Stimulated activated CD8-positive, alpha-beta memory T cell treated with anti-CD3 and anti-CD28 coated beads, Interleukin-12 subunit alpha, Interleukin-12 subunit beta, amount 100 ng/mL, for 4 hours (primary cell): ENCODE measurements around the gene CATSPERD.
"Not testable (repeated sequence)": the region's sequence is repeated elsewhere in the genome, so short reads cannot be mapped to it uniquely, and the experiment has no call there.

ENCODE experiments used
- DNase-seq: peaks from one replicate; pipeline ENCODE4 v3.0.0-alpha.2; 2020; ENCODE audit warnings: low read depth

CATSPERD gene

GRCh38 chr19:5727453-5728050 lies 7.1 kb downstream of the CATSPERD start:
- no peak for DNase-seq

GRCh38 chr19:5733172-5733571 lies 12.7 kb downstream of the CATSPERD start:
- DNase-seq: not testable (repeated sequence)

GRCh38 chr19:5738423-5738822 lies 18.0 kb downstream of the CATSPERD start:
- no peak for DNase-seq

- DNase-seq: no peak
Observed at GRCh38 chr19:5742051-5742450, 21.6 kb downstream of the CATSPERD start.

GRCh38 chr19:5743630-5744029 lies 23.2 kb downstream of the CATSPERD start:
- no peak for DNase-seq

DNA sequence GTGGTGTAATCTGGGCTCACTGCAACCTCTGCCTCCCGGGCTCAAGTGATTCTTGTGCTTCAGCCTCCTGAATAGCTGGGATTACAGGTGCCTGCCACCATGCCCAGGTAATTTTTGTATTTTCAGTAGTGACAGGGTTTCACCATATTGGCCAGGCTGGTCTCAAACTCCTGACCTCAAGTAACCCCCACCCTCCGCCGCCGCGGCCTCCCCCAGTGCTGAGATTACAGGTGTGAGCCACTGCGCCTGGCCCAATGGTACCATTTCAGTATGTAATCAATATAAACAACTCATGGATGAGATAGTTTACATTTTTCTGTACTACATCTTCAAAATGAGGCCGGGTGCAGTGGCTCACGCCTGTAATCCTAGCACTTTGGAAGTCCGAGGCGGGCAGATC lies 24.6 kb downstream of the CATSPERD start:
- DNase-seq: not testable (repeated sequence)

DNA sequence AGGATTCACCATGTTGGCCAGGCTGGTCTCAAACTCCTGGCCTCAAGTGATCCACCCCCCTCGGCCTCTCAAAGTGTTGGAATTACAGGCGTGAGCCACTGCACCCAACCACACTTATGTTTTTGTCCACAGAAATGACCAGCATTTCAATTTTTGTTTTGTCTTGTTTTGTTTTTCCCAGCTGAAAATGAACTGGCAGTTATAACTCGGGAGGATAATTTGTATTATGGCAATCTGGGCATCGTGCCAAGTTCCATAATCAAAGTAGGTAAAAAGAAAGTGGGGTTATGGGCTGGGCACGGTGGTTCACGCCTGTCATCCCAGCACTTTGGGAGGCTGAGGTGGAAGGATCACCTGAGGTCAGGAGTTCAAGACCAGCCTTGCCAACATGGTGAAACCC lies 28.5 kb downstream of the CATSPERD start:
- not testable (repeated sequence) for DNase-seq

GRCh38 chr19:5749505-5749904 lies 29.1 kb downstream of the CATSPERD start:
- no peak for DNase-seq

GRCh38 chr19:5751709-5752108 lies 31.3 kb downstream of the CATSPERD start:
- DNase-seq: no peak

GRCh38 chr19:5753743-5754142 lies 33.3 kb downstream of the CATSPERD start:
- no peak for DNase-seq

DNA sequence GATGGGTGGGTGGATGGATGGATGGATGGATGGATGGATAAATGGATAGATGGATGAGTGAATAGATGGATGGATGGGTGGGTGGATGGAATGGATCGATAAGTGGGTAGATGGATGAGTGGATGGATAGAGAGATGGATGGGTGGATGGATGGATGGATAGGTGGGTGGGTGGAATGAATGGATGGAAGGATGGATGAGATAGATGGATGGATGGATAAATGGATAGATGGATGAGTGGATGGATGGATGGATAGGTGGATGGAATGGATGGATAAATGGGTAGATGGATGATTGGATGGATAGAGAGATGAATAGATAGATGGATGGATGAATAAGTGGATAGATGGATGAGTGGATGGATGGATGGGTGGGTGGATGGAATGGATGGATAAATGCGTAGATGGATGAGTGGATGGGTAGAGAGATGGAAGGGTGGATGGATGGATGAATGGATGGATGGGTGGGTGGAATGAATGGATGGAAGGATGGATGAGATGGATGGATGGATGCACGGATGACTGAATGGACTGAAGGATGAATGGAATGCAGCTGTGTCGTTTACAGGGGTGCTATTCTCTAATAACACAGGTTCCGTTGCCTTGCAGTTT lies 42.3 kb downstream of the CATSPERD start:
- DNase-seq: no peak

DNA sequence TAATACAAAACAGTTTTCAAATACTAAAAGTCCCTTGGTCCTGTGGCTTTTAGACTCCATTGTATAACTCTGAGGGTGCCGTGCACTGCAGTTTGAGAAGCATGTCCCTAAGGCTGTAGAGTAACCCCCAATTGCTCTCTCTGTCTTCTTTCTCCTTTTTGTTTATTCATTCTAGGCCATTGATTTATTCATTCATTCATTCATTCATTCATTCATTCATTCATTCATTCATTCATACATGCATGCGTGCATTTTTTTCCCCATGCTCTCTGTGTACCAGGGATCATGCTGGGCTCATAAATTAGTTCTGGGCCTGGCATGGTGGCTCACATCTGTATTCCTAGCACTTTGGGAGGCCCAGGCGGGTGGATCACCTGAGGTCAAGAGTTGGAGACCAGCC lies 44.8 kb downstream of the CATSPERD start:
- DNase-seq: no peak

GRCh38 chr19:5767949-5768348 lies 47.5 kb downstream of the CATSPERD start:
- no peak for DNase-seq

DNA sequence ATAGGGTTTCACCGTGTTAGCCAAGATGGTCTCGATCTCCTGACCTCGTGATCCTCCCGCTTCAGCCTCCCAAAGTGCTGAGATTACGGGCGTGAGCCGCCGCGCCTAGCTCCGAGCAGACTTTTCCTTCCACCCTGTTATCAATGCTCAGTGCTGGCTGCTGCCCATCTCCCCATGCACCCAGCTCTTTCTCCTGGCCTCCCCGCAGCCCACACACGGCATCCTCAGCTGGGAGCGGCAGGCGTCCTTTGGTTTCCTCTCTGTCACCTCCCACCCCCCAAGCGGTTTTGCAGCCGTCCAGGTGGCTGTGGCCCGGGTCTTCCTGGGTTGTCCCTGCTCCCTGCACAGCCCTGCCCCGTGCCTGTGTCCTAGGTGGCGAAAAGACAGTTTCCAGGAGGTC lies 52.0 kb downstream of the CATSPERD start:
- no peak for DNase-seq

- DNase-seq: no peak
Observed at GRCh38 chr19:5773276-5773675, 52.8 kb downstream of the CATSPERD start.

GRCh38 chr19:5774921-5775320 lies 54.5 kb downstream of the CATSPERD start:
- DNase-seq: no peak

DNA sequence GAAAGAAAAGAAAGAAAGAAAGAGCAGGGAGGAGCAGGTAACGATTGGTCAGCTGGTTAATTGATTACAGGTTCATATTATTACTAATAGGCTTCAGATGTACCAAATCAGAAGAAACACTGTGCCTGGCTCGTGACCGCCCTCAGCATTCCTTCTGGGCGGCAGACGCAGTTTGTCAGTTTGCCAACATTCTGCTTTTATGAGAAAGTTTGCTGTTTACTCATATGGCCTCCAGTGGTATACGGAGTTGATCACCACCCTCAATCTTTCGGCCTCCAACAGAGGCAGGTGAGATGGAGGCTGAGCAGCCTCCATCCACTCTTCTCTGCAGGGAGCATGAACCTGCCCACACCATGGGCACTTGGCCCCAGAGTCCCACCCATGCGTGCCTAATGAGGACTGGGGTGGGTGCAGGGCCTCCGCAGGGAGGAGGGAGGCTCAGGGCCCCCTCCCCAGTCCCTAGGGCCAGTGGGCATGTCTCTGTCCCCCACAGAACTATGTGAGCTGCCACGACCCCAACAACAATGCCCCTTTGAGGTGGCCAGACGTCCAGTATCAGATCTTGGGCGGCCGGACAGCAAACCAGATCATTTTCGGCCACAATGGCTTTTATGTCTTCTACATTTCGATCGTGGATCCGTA lies 55.4 kb downstream of the CATSPERD start:
- no peak for DNase-seq

GRCh38 chr19:5778402-5778801 lies 58.0 kb downstream of the CATSPERD start:
- no peak for DNase-seq

GRCh38 chr19:5780916-5781315 lies 60.5 kb downstream of the CATSPERD start:
- not testable (repeated sequence) for DNase-seq

DNA sequence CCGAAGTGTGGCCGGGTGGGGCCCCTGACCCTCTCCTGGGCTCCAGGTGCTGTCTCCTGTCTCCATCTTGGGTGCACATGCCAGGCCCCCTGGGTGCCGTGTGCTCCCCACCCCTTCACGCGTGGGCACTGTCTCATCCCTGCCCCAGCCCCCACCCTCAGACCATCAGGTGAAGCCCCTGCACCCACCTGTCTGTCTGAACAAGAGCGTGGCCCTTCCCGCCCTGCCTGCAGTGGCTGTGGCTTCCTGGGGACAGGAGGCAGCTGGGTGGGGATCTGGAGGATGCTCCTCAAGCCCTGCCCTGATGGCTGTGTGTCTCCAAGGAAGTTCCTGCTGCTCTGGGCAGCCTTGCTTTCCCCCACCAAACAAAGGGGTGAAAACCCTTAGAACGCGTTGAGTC lies 61.9 kb downstream of the CATSPERD start:
- DNase-seq: no peak

DNA sequence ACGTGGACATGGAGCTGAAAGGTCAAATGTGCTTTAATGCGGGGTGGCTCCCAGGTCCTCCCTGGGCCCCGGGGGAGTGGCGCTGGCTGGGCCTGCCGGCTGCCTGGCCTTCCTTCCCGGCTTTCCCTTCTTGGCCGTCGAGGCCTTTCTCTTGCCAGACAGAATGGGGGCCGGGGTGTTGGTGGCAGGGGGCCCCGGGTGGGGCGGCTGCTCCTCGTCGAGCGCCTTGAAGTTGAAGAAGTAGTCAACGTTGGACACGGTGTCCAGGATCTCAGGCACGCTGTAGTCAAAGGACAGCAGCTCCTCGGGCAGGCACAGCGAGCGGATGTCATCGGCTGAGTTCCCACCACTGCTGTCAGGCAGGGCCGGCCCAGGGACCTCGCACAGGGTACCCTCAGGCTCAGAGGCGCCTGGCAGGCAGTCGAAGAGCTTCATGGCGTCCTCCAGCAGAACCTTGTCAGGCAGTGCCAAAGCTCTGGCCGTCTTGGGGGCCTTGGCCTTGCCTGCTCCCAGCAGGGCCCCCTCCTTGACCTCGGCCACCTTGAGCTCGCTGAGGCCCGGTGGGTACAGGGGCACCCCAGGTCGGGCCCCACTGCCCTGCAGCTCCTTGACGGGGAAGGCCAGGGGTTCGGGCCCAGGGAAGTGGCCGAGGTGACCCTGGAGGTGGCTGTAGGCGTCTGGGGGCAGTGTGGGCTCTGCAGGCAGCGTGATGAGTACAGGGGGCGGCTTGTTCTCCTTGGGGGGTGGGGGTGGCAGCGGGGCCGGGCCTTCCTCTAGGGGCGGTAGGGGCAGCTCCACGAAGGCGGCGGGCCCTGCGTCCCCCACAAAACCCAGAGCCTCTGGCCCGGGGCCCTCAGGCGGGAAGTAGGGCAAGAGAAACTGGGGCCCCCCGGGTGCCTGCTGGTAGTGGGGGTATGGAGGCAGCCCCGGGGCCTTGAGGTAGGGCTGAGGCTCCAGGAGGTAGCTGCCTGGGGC lies 62.8 kb downstream of the CATSPERD start:
- DNase-seq: no peak

- no peak for DNase-seq
Observed at GRCh38 chr19:5784581-5785147, 64.2 kb downstream of the CATSPERD start, which contains the start of gene PRR22. Gene PRR22, minus strand, starts transcription at chr19:5784746. Its CDS starts 86 bp downstream, at chr19:5784660.
